Measurements from ENCODE around the gene IDH2.
"Not testable (repeated sequence)": the region's sequence is repeated elsewhere in the genome, so short reads cannot be mapped to it uniquely, and the experiment has no call there.

Gene IDH2

GRCh38 chr15:90101969-90102890, at the start of gene IDH2:
TSS of gene IDH2 (minus strand) at chr15:90102468. CDS start at chr15:90102390, 78 bp downstream.
- peak; percentile 65 for DNase-seq

- DNase-seq: not testable (repeated sequence)
Measured at GRCh38 chr15:90150551-90150950, 48.3 kb upstream of the IDH2 start.

- DNase-seq: no peak
Measured at GRCh38 chr15:90149609-90150340, 47.5 kb upstream of the IDH2 start.

GRCh38 chr15:90146198-90146761, 44.0 kb upstream of the IDH2 start:
- DNase-seq: not testable (repeated sequence)

GRCh38 chr15:90145761-90146160, 43.5 kb upstream of the IDH2 start:
- no peak for DNase-seq

- DNase-seq: no peak
Measured at GRCh38 chr15:90145259-90145658, 43.0 kb upstream of the IDH2 start.

- peak; percentile 14 for DNase-seq
Measured at GRCh38 chr15:90143166-90143655, 40.9 kb upstream of the IDH2 start.

GRCh38 chr15:90142216-90143165, 40.2 kb upstream of the IDH2 start:
- no peak for DNase-seq

- DNase-seq: no peak
Measured at GRCh38 chr15:90141646-90142045, 39.4 kb upstream of the IDH2 start.

GRCh38 chr15:90139549-90139948, 37.3 kb upstream of the IDH2 start:
- not testable (repeated sequence) for DNase-seq

- no peak for DNase-seq
Measured at GRCh38 chr15:90138071-90138833, 36.0 kb upstream of the IDH2 start.

- no peak for DNase-seq
Measured at GRCh38 chr15:90132437-90132836, 30.2 kb upstream of the IDH2 start.

GRCh38 chr15:90131848-90132247, 29.6 kb upstream of the IDH2 start:
- DNase-seq: no peak

GRCh38 chr15:90130291-90130690, 28.0 kb upstream of the IDH2 start:
- DNase-seq: no peak

- DNase-seq: no peak
Measured at GRCh38 chr15:90126596-90127435, 24.5 kb upstream of the IDH2 start.

- no peak for DNase-seq
Measured at GRCh38 chr15:90126022-90126421, 23.8 kb upstream of the IDH2 start.

- DNase-seq: no peak
Measured at GRCh38 chr15:90124507-90124906, 22.2 kb upstream of the IDH2 start.

- DNase-seq: no peak
Measured at GRCh38 chr15:90121086-90121485, 18.8 kb upstream of the IDH2 start.

GRCh38 chr15:90119367-90119766, 17.1 kb upstream of the IDH2 start:
- DNase-seq: no peak

- no peak for DNase-seq
Measured at GRCh38 chr15:90115783-90116182, 13.5 kb upstream of the IDH2 start.
